Measurements from ENCODE around the gene SPX.

The SPX gene

DNA sequence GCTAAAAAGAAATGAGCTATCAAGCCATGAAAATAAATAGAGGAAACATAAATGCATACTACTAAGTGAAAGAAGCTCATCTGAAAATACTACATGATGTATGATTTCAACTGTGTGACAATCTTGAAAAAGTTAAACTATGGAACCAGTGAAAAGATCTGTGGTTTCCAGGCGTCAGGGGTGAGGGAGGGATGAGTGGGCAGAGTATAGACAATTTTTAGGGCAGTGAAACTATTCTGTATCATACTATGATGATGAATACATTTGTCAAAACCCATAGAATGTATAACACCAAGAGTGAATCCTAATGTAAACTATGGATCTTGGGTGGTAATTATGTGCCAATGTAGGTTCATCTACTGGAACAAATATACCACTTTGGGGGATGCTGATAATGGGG lies 21.3 kb downstream of the SPX start:
- no peak for DNase-seq
- Histone ChIP-seq H3K23ac (ENCODE audit: low read length) (no peak overlapping the region), H3K36me3 (ENCODE audit: control insufficient read depth, insufficient read depth, low read length) (no peaks in the 10 kb centered on the region), H3K4me2 (ENCODE audit: low read length) (no peak overlapping the region), H4K8ac (ENCODE audit: low read depth, low read length) (no peak overlapping the region), H2AK5ac (ENCODE audit: low read length) (no peak overlapping the region), H3K4me1 (ENCODE audit: control insufficient read depth, low read depth, low read length) (no peaks in the 10 kb centered on the region), H3K56ac (ENCODE audit: low read length) (no peak overlapping the region), H2BK5ac (ENCODE audit: low read length) (no peak overlapping the region), H3K9ac (ENCODE audit: low read length) (no peak overlapping the region), H3K79me2 (ENCODE audit: control insufficient read depth, insufficient read depth, low read length) (no peaks in the 10 kb centered on the region), H3K4ac (ENCODE audit: low read depth, low read length) (no peak overlapping the region), H2BK120ac (ENCODE audit: low read depth, low read length) (no peak overlapping the region), H3K79me1 (ENCODE audit: low read length) (no peaks in the 10 kb centered on the region), H3K18ac (ENCODE audit: low read length) (no peak overlapping the region), H3K4me3 (ENCODE audit: low read length) (no peak overlapping the region), H2BK15ac (replicated peaks; ENCODE audit: low read depth) (no peak overlapping the region), H3K27me3 (ENCODE audit: insufficient read depth, low read length, poor library complexity) (no peaks in the 10 kb centered on the region), H3K27ac (ENCODE audit: low read depth, low read length) (no peak overlapping the region), H4K5ac (ENCODE audit: low read length) (no peak overlapping the region)
- WGBS (ENCODE audit: extremely low coverage, insufficient coverage, low lambda C conversion rate), result no CpG with 5 or more reads among the region's 1 CpG

- Histone ChIP-seq H3K9ac (ENCODE audit: low read length) (no peak overlapping the region), H3K4me1 (ENCODE audit: control insufficient read depth, low read depth, low read length) (no peaks in the 10 kb centered on the region), H3K79me1 (ENCODE audit: low read length) (no peaks in the 10 kb centered on the region), H4K5ac (ENCODE audit: low read length) (no peak overlapping the region), H3K18ac (ENCODE audit: low read length) (no peak overlapping the region), H2AK5ac (ENCODE audit: low read length) (no peak overlapping the region), H3K27ac (ENCODE audit: low read depth, low read length) (no peak overlapping the region), H2BK15ac (replicated peaks; ENCODE audit: low read depth) (no peak overlapping the region), H3K27me3 (ENCODE audit: insufficient read depth, low read length, poor library complexity) (no peaks in the 10 kb centered on the region), H3K23ac (ENCODE audit: low read length) (no peak overlapping the region), H3K4me3 (ENCODE audit: low read length) (no peak overlapping the region), H3K36me3 (ENCODE audit: control insufficient read depth, insufficient read depth, low read length) (no peaks in the 10 kb centered on the region), H4K8ac (ENCODE audit: low read depth, low read length) (no peak overlapping the region), H3K56ac (ENCODE audit: low read length) (no peak overlapping the region), H3K4me2 (ENCODE audit: low read length) (no peak overlapping the region), H3K4ac (ENCODE audit: low read depth, low read length) (no peak overlapping the region), H3K79me2 (ENCODE audit: control insufficient read depth, insufficient read depth, low read length) (no peaks in the 10 kb centered on the region), H2BK120ac (ENCODE audit: low read depth, low read length) (no peak overlapping the region), H2BK5ac (ENCODE audit: low read length) (no peak overlapping the region)
- WGBS (ENCODE audit: extremely low coverage, insufficient coverage, low lambda C conversion rate), result no CpG with 5 or more reads among the region's 4 CpGs
- DNase-seq, result no peak
Measured at GRCh38 chr12:21551841-21552465, 25.9 kb downstream of the SPX start.

DNA sequence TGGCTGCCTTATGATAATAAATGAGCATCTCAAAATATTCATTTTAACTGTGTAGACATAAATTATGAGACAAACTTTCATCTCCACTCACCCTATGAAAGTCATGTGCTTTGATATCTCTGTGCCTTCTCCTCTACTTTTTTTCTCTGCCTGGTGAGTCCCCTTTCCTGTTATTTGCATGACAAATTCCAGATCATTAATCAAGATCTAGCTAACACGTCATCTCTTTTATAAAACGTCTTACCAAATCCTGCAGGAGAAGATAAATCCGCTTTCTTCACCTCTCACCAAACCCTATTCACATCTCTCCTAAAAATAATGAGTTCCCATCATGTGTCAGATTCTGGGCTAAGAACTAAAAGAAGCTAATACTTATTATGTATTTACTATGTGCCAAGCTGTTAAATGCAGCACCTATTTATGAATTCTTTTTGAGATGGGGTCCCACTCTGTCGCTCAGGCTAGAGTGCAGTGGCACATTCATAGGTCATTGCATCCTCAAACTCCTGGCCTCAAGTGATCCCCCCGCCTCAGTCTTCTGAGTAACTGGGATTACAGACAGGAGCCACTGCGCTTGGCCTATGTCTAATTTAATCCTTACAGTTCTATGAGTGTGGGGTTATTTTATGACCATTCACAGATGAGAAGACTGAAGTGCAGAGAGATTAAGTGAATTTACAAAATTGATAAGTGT lies 26.7 kb downstream of the SPX start:
- H4K8ac ChIP-seq (ENCODE audit: low read depth, low read length), result no peak overlapping the region
- H3K4me3 ChIP-seq (ENCODE audit: low read length), result no peak overlapping the region
- no peaks in the 10 kb centered on the region for H3K27me3 ChIP-seq (ENCODE audit: insufficient read depth, low read length, poor library complexity)
- H3K9ac ChIP-seq (ENCODE audit: low read length), result no peak overlapping the region
- H3K79me2 ChIP-seq (ENCODE audit: control insufficient read depth, insufficient read depth, low read length), result no peaks in the 10 kb centered on the region
- H4K5ac ChIP-seq (ENCODE audit: low read length), result no peak overlapping the region
- H3K79me1 ChIP-seq (ENCODE audit: low read length), result no peaks in the 10 kb centered on the region
- H3K36me3 ChIP-seq (ENCODE audit: control insufficient read depth, insufficient read depth, low read length), result no peaks in the 10 kb centered on the region
- H3K4me1 ChIP-seq (ENCODE audit: control insufficient read depth, low read depth, low read length), result no peaks in the 10 kb centered on the region
- no peak for DNase-seq
- no peak overlapping the region for H2BK5ac ChIP-seq (ENCODE audit: low read length)
- no peak overlapping the region for H2BK120ac ChIP-seq (ENCODE audit: low read depth, low read length)
- 100% methylated on average over 2 of the region's 6 CpGs for WGBS (ENCODE audit: extremely low coverage, insufficient coverage, low lambda C conversion rate)
- no peak overlapping the region for H3K23ac ChIP-seq (ENCODE audit: low read length)
- no peak overlapping the region for H3K4me2 ChIP-seq (ENCODE audit: low read length)
- no peak overlapping the region for H3K56ac ChIP-seq (ENCODE audit: low read length)
- no peak overlapping the region for H3K4ac ChIP-seq (ENCODE audit: low read depth, low read length)
- no peak overlapping the region for H3K27ac ChIP-seq (ENCODE audit: low read depth, low read length)
- H2BK15ac ChIP-seq (replicated peaks; ENCODE audit: low read depth), result no peak overlapping the region
- H2AK5ac ChIP-seq (ENCODE audit: low read length), result no peak overlapping the region
- no peak overlapping the region for H3K18ac ChIP-seq (ENCODE audit: low read length)

- Histone ChIP-seq H2BK15ac (replicated peaks; ENCODE audit: low read depth) (no peak overlapping the region), H3K27ac (ENCODE audit: low read depth, low read length) (no peak overlapping the region)
Measured at GRCh38 chr12:21553329-21553675, 27.2 kb downstream of the SPX start.

DNA sequence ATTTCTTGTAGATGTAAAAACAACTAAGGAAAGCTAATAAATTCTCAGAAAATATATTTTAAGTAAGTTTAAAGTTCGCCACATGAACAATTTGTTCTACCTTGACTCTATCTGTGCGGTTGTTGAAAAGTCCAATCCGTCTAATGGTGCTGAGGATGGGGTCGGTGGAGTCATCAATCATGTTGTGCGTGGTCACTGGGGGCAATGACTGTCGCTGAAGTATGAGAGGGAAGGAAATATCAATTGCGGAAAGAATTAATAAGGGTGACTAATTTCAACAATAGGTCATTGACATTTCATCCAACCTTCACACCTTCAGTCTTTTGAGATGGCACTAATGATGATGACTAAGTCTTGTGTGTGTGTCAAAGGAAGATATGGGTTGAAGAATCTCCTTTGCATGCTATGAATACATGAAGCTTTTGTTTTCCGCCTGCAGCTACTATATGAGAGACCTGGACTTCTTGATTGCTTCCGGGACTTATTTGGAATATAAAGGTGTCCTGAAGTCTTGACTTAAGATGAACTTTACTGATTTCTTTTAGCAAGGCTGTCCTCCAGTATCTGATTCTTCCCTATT lies 32.1 kb downstream of the SPX start:
- H3K23ac ChIP-seq (ENCODE audit: low read length), result no peak overlapping the region
- H3K4ac ChIP-seq (ENCODE audit: low read depth, low read length), result no peak overlapping the region
- no peak overlapping the region for H2BK5ac ChIP-seq (ENCODE audit: low read length)
- no peak overlapping the region for H4K5ac ChIP-seq (ENCODE audit: low read length)
- H3K4me1 ChIP-seq (ENCODE audit: control insufficient read depth, low read depth, low read length), result no peaks in the 10 kb centered on the region
- no peak for DNase-seq
- no CpG with 5 or more reads among the region's 9 CpGs for WGBS (ENCODE audit: extremely low coverage, insufficient coverage, low lambda C conversion rate)
- no peak overlapping the region for H3K56ac ChIP-seq (ENCODE audit: low read length)
- no peak overlapping the region for H2BK120ac ChIP-seq (ENCODE audit: low read depth, low read length)
- H3K4me2 ChIP-seq (ENCODE audit: low read length), result no peak overlapping the region
- no peaks in the 10 kb centered on the region for H3K36me3 ChIP-seq (ENCODE audit: control insufficient read depth, insufficient read depth, low read length)
- no peak overlapping the region for H2AK5ac ChIP-seq (ENCODE audit: low read length)
- no peaks in the 10 kb centered on the region for H3K79me2 ChIP-seq (ENCODE audit: control insufficient read depth, insufficient read depth, low read length)
- no peak overlapping the region for H3K4me3 ChIP-seq (ENCODE audit: low read length)
- no peak overlapping the region for H3K9ac ChIP-seq (ENCODE audit: low read length)
- no peak overlapping the region for H3K27ac ChIP-seq (ENCODE audit: low read depth, low read length)
- H3K79me1 ChIP-seq (ENCODE audit: low read length), result no peaks in the 10 kb centered on the region
- no peak overlapping the region for H4K8ac ChIP-seq (ENCODE audit: low read depth, low read length)
- H3K27me3 ChIP-seq (ENCODE audit: insufficient read depth, low read length, poor library complexity), result no peaks in the 10 kb centered on the region
- no peak overlapping the region for H2BK15ac ChIP-seq (replicated peaks; ENCODE audit: low read depth)
- H3K18ac ChIP-seq (ENCODE audit: low read length), result no peak overlapping the region

More at GRCh38 chr12:21553329-21553675, 27.2 kb downstream of the SPX start:
- no peak overlapping the region for H4K5ac ChIP-seq (ENCODE audit: low read length)
- no peaks in the 10 kb centered on the region for H3K79me2 ChIP-seq (ENCODE audit: control insufficient read depth, insufficient read depth, low read length)
- H3K4me2 ChIP-seq (ENCODE audit: low read length), result no peak overlapping the region
- H3K56ac ChIP-seq (ENCODE audit: low read length), result no peak overlapping the region
- H2BK120ac ChIP-seq (ENCODE audit: low read depth, low read length), result no peak overlapping the region
- no peak overlapping the region for H4K8ac ChIP-seq (ENCODE audit: low read depth, low read length)
- H2AK5ac ChIP-seq (ENCODE audit: low read length), result no peak overlapping the region
- no peak overlapping the region for H3K9ac ChIP-seq (ENCODE audit: low read length)
- H3K79me1 ChIP-seq (ENCODE audit: low read length), result no peaks in the 10 kb centered on the region
- no peak overlapping the region for H2BK5ac ChIP-seq (ENCODE audit: low read length)
- no peak overlapping the region for H3K23ac ChIP-seq (ENCODE audit: low read length)
- H3K27me3 ChIP-seq (ENCODE audit: insufficient read depth, low read length, poor library complexity), result no peaks in the 10 kb centered on the region
- no peak overlapping the region for H3K4me3 ChIP-seq (ENCODE audit: low read length)
- DNase-seq, result no peak
- H3K18ac ChIP-seq (ENCODE audit: low read length), result no peak overlapping the region
- no peak overlapping the region for H3K4ac ChIP-seq (ENCODE audit: low read depth, low read length)
- H3K36me3 ChIP-seq (ENCODE audit: control insufficient read depth, insufficient read depth, low read length), result no peaks in the 10 kb centered on the region
- H3K4me1 ChIP-seq (ENCODE audit: control insufficient read depth, low read depth, low read length), result no peaks in the 10 kb centered on the region
